ENCODE results near the gene AJAP1.

GRCh38 chr1:4633346-4633745 lies 21.1 kb upstream of the AJAP1 start:
- TF ChIP-seq CTCF (conservative IDR thresholded peaks at IDR 0.05; ENCODE audit: low read length) = no peak
- TF ChIP-seq EZH2phosphoT487 (IDR thresholded peaks at IDR 0.05; ENCODE audit: borderline replicate concordance, low read depth, low read length) = no peak
